Neural progenitor cell (in vitro differentiated cells): ENCODE measurements around the gene USP32. TPM values are rescaled to one million over a fixed set of nuclear protein-coding genes. Genes with fewer than 3 reads are reported as not detected.

Experiments used
- DNase-seq: peaks from one replicate; pipeline ENCODE4 v3.0.0-alpha.2; 2016; ENCODE audit warnings: low spot score
- H2AFZ ChIP-seq: fragments of 200-600 bp; sonication (generic); replicated peaks from 2 replicates; pipeline ENCODE4 v1.6.1; 2016; ENCODE audit warnings: antibody characterized with exemption
- H3F3A ChIP-seq: fragments of 200-600 bp; sonication (generic); 2 replicates; pipeline ENCODE4 v1.6.1; 2016; ENCODE audit warnings: antibody characterized with exemption, low read depth
- H3K27ac ChIP-seq: fragments of 200-600 bp; sonication (generic); 2 replicates; pipeline ENCODE4 v1.5.1; 2016; ENCODE audit warnings: mild to moderate bottlenecking
- H3K27me3 ChIP-seq: fragments of 200-600 bp; sonication (generic); 2 replicates; pipeline ENCODE4 v1.6.1; 2016; ENCODE audit warnings: mild to moderate bottlenecking, moderate library complexity
- H3K36me3 ChIP-seq: fragments of 200-600 bp; sonication (generic); 2 replicates; pipeline ENCODE4 v1.5.1; 2016
- H3K4me1 ChIP-seq: fragments of 200-600 bp; sonication (generic); 2 replicates; pipeline ENCODE4 v1.6.1; 2016; ENCODE audit warnings: mixed run types
- H3K4me2 ChIP-seq: fragments of 200-600 bp; sonication (generic); 2 replicates; pipeline ENCODE4 v1.6.1; 2016
- H3K4me3 ChIP-seq: fragments of 200-600 bp; sonication (generic); 2 replicates; pipeline ENCODE4 v1.5.1; 2016
- H3K79me2 ChIP-seq: fragments of 200-600 bp; sonication (generic); 2 replicates; pipeline ENCODE4 v1.6.1; 2016; ENCODE audit warnings: low read depth
- H3K9ac ChIP-seq: fragments of 200-600 bp; sonication (generic); 2 replicates; pipeline ENCODE4 v1.6.1; 2016
- H3K9me3 ChIP-seq: fragments of 200-600 bp; sonication (generic); 2 replicates; pipeline ENCODE4 v1.5.1; 2016; ENCODE audit warnings: low read depth
- H4K20me1 ChIP-seq: fragments of 200-600 bp; sonication (generic); 2 replicates; pipeline ENCODE4 v1.6.1; 2016; ENCODE audit warnings: low read depth
- H3K27ac Mint-ChIP-seq: 3 replicates; pipeline ENCODE4 v1.8.0; 2021; ENCODE audit warnings: mixed read lengths
- H3K27me3 Mint-ChIP-seq: 2 replicates; pipeline ENCODE4 v1.8.0; 2022; ENCODE audit warnings: low read depth, mild to moderate bottlenecking, inconsistent platforms, moderate library complexity, mixed read lengths; ENCODE audit not compliant: insufficient read depth
- H3K36me3 Mint-ChIP-seq: 3 replicates; pipeline ENCODE4 v1.8.0; 2021; ENCODE audit warnings: mixed read lengths
- H3K4me1 Mint-ChIP-seq: 3 replicates; pipeline ENCODE4 v1.8.0; 2021; ENCODE audit warnings: mixed read lengths
- H3K4me3 Mint-ChIP-seq: 3 replicates; pipeline ENCODE4 v1.8.0; 2021; ENCODE audit warnings: mild to moderate bottlenecking, moderate library complexity, mixed read lengths
- H3K9me3 Mint-ChIP-seq: 3 replicates; pipeline ENCODE4 v1.8.0; 2020; ENCODE audit warnings: mixed read lengths
- CTCF ChIP-seq: fragments of 200-600 bp; sonication (generic); IDR thresholded peaks from 2 replicates; pipeline ENCODE4 v1.5.1; 2017; ENCODE audit warnings: antibody characterized with exemption, mild to moderate bottlenecking
- EZH2 ChIP-seq: fragments of 200-600 bp; sonication (generic); IDR thresholded peaks from 2 replicates; pipeline ENCODE4 v1.6.1; 2017; ENCODE audit warnings: antibody characterized with exemption, mild to moderate bottlenecking, moderate library complexity
- EZH2phosphoT487 ChIP-seq: fragments of 200-600 bp; sonication (generic); IDR thresholded peaks from 2 replicates; pipeline ENCODE4 v1.6.1; 2017; ENCODE audit warnings: antibody characterized with exemption
- total RNA-seq: library from RNA; depleted of rRNA; stranded (reverse); fragments of >200 nt; gene quantifications from 2 replicates; pipeline ENCODE4 v1.2.3, GENCODE V29; 2015; ENCODE audit warnings: low replicate concordance

USP32 gene
- total RNA-seq, 1 donor from 2014 or later = 45.0 TPM

GRCh38 chr17:60158751-60159478 is 233.0 kb downstream of the USP32 start:
- Histone ChIP-seq H3F3A (peaks cover 22% of the 10 kb centered on the region), H3K79me2 (no peaks in the 10 kb centered on the region), H3K4me3 (no peak overlapping the region), H3K4me1 (peaks cover 59% of the 10 kb centered on the region), H3K36me3 (no peaks in the 10 kb centered on the region), H4K20me1 (no peaks in the 10 kb centered on the region), H2AFZ (no peak overlapping the region), H3K9me3 (no peaks in the 10 kb centered on the region), H3K4me2 (no peak overlapping the region), H3K27ac (no peak overlapping the region), H3K9ac (no peak overlapping the region), H3K27me3 (no peaks in the 10 kb centered on the region)
- Mint-ChIP-seq H3K27me3 (peaks cover 24% of the 10 kb centered on the region), H3K36me3 (no peaks in the 10 kb centered on the region), H3K4me3 (peak overlapping the region; percentile 50), H3K27ac (no peak overlapping the region), H3K9me3 (no peaks in the 10 kb centered on the region), H3K4me1 (peaks cover 57% of the 10 kb centered on the region)
- TF ChIP-seq EZH2phosphoT487 (no peak), CTCF (no peak), EZH2 (no peak)
- DNase-seq = no peak

- H3K4me1 Mint-ChIP-seq = peaks cover 46% of the 10 kb centered on the region
- H3K9me3 Mint-ChIP-seq = no peaks in the 10 kb centered on the region
- TF ChIP-seq EZH2phosphoT487 (no peak), CTCF (no peak), EZH2 (no peak)
- no peaks in the 10 kb centered on the region for H3K36me3 Mint-ChIP-seq
- DNase-seq = no peak
- no peak overlapping the region for H3K27ac ChIP-seq
- H3K4me2 ChIP-seq = no peak overlapping the region
- H4K20me1 ChIP-seq = no peaks in the 10 kb centered on the region
- peaks cover 50% of the 10 kb centered on the region for H3K4me1 ChIP-seq
- no peak overlapping the region for H3K9ac ChIP-seq
- H3K79me2 ChIP-seq = no peaks in the 10 kb centered on the region
- H3K36me3 ChIP-seq = no peaks in the 10 kb centered on the region
- no peaks in the 10 kb centered on the region for H3K9me3 ChIP-seq
- H2AFZ ChIP-seq = no peak overlapping the region
- no peak overlapping the region for H3K4me3 ChIP-seq
- peaks cover 15% of the 10 kb centered on the region for H3F3A ChIP-seq
- peaks cover 26% of the 10 kb centered on the region for H3K27me3 Mint-ChIP-seq
- H3K27ac Mint-ChIP-seq = no peak overlapping the region
- no peaks in the 10 kb centered on the region for H3K27me3 ChIP-seq
- H3K4me3 Mint-ChIP-seq = no peak overlapping the region
Measured at GRCh38 chr17:60157487-60158040, 234.4 kb downstream of the USP32 start.

GRCh38 chr17:60156746-60157145 is 235.2 kb downstream of the USP32 start:
- Histone ChIP-seq H2AFZ (no peak overlapping the region), H4K20me1 (no peaks in the 10 kb centered on the region), H3K27me3 (peaks cover 2% of the 10 kb centered on the region), H3K9ac (no peak overlapping the region), H3F3A (peaks cover 16% of the 10 kb centered on the region), H3K4me3 (no peak overlapping the region), H3K4me2 (no peak overlapping the region), H3K9me3 (no peaks in the 10 kb centered on the region), H3K36me3 (no peaks in the 10 kb centered on the region), H3K79me2 (no peaks in the 10 kb centered on the region), H3K4me1 (peaks cover 42% of the 10 kb centered on the region), H3K27ac (no peak overlapping the region)
- no peak overlapping the region for H3K27ac Mint-ChIP-seq
- H3K36me3 Mint-ChIP-seq = no peaks in the 10 kb centered on the region
- no peak overlapping the region for H3K4me3 Mint-ChIP-seq
- peaks cover 38% of the 10 kb centered on the region for H3K4me1 Mint-ChIP-seq
- no peaks in the 10 kb centered on the region for H3K9me3 Mint-ChIP-seq
- H3K27me3 Mint-ChIP-seq = peaks cover 33% of the 10 kb centered on the region
- TF ChIP-seq CTCF (no peak), EZH2phosphoT487 (no peak)
- no peak for DNase-seq
